Left ventricle myocardium inferior (tissue), 1 donor: ENCODE measurements around the gene DZIP3. TPM values are rescaled to one million over a fixed set of nuclear protein-coding genes. Genes with fewer than 3 reads are reported as not detected.

Source experiments
- DNase-seq: peaks from one replicate; pipeline ENCODE4 v3.0.0-alpha.2; 2020
- H3K27ac ChIP-seq: fragments of 200-600 bp; replicated peaks from 2 replicates; pipeline ENCODE4 v1.8.0; 2021
- H3K27me3 ChIP-seq: fragments of 200-600 bp; 2 replicates; pipeline ENCODE4 v1.8.0; 2021; ENCODE audit warnings: low read depth
- H3K36me3 ChIP-seq: fragments of 200-600 bp; 2 replicates; pipeline ENCODE4 v1.8.0; 2021
- H3K4me1 ChIP-seq: fragments of 200-600 bp; 2 replicates; pipeline ENCODE4 v1.8.0; 2021
- H3K4me3 ChIP-seq: fragments of 200-600 bp; 2 replicates; pipeline ENCODE4 v1.8.0; 2021; ENCODE audit warnings: mild to moderate bottlenecking, moderate library complexity
- H3K9me3 ChIP-seq: fragments of 200-600 bp; replicated peaks from 2 replicates; pipeline ENCODE4 v1.8.0; 2021
- intact Hi-C: fragments of 100-400 bp; cut with micrococcal nuclease; formaldehyde crosslinking; loops from one replicate; pipeline ENCODE4 v1.11.0; 2022
- total RNA-seq: library from RNA; stranded (reverse); fragmentation: NEBNext Ultra II Directional; extraction: Animal tissue kit (Norgen Biotek cat#: 25700); gene quantifications from one replicate; pipeline ENCODE4 v1.2.1, GENCODE V29; 2021
- TF ChIP-seq, protein P1 (sequence below): fragments of 200-600 bp; IDR thresholded peaks from 2 replicates; pipeline ENCODE4 v1.8.0; 2021; ENCODE audit warnings: antibody characterized with exemption, mild to moderate bottlenecking, borderline replicate concordance
- donor health status: DM: no; HTN: yes; CAD: no; lungs with severe emphysema.

The DZIP3 gene
- total RNA-seq, 1 donor from 2014 or later, result 23.9 TPM

DNA sequence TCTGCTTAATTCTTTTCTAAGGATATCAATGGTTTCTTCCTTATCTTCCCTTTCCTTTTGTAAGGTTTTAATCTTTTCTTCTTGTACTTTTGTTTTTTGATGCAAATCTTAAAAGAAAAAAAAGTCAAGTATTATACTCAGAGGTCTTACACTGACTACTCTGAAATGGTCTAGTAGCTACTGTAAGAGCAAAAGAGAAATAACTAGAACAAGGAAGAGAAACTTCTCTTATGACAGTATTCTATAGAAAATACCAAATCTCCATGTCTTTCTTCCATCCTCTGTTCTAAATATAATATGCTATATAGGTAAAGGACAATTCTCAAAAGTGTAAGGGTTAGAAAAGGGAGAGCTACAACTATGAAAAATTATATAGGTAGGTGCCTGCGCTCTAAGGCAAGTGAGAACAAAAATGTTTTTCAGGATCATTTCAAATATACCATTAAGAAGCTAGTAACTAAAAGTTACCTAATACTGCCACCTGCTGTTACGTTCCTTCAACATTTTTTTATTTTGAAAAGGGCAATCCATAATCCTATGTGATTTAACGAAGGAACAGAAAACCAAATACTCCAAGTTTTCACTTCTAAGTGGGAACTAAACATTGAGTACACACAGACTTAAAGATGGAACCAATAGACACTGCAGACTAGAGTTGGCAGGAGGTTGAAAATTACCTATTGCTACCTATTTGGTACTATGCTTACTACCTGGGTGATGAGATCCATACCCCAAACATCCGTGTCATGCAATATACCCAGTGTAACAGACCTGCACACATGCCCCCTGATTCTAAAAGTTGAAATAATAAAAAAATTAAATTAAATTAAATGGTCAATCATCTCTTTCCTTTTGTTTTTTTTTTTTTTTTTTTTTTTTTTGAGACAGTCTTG, 37.0 kb upstream of the DZIP3 start:
- no peak for DNase-seq
- TF ChIP-seq, protein P1, sequence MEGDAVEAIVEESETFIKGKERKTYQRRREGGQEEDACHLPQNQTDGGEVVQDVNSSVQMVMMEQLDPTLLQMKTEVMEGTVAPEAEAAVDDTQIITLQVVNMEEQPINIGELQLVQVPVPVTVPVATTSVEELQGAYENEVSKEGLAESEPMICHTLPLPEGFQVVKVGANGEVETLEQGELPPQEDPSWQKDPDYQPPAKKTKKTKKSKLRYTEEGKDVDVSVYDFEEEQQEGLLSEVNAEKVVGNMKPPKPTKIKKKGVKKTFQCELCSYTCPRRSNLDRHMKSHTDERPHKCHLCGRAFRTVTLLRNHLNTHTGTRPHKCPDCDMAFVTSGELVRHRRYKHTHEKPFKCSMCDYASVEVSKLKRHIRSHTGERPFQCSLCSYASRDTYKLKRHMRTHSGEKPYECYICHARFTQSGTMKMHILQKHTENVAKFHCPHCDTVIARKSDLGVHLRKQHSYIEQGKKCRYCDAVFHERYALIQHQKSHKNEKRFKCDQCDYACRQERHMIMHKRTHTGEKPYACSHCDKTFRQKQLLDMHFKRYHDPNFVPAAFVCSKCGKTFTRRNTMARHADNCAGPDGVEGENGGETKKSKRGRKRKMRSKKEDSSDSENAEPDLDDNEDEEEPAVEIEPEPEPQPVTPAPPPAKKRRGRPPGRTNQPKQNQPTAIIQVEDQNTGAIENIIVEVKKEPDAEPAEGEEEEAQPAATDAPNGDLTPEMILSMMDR, result peak; percentile 66
- Histone ChIP-seq H3K9me3 (no peaks in the 10 kb centered on the region), H3K27ac (no peak overlapping the region), H3K4me3 (no peak overlapping the region), H3K36me3 (no peaks in the 10 kb centered on the region), H3K4me1 (peaks cover 10% of the 10 kb centered on the region), H3K27me3 (no peaks in the 10 kb centered on the region)
- intact Hi-C loops, result loop anchor here (2.0 kb wide), 1 partner anchor 62 kb away; no protein-coding TSS in a partner anchor

DNA sequence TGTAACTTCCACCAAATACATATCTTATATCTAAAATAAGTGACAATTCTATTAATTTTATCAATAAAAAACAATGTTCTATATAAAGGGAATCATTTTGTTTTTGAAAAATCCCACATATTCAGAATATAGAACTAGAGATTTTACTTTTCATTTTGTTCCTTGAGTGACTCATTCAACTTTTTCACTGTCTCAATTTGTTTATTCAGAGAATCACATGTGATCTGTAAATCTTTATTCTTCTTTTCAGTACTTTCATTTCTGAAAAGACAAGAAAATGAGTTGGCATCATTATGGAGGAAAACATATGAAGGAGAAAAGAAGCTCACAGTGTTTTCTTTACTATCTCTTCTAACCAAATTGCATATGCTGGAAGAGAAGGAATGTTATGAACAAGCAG, 35.3 kb upstream of the DZIP3 start:
- intact Hi-C loops, result no loop called here
- H3K9me3 ChIP-seq, result no peaks in the 10 kb centered on the region
- TF ChIP-seq, protein P1, result no peak
- no peak overlapping the region for H3K4me3 ChIP-seq
- peaks cover 10% of the 10 kb centered on the region for H3K4me1 ChIP-seq
- no peak for DNase-seq
- no peaks in the 10 kb centered on the region for H3K36me3 ChIP-seq
- H3K27ac ChIP-seq, result no peak overlapping the region
- H3K27me3 ChIP-seq, result no peaks in the 10 kb centered on the region

DNA sequence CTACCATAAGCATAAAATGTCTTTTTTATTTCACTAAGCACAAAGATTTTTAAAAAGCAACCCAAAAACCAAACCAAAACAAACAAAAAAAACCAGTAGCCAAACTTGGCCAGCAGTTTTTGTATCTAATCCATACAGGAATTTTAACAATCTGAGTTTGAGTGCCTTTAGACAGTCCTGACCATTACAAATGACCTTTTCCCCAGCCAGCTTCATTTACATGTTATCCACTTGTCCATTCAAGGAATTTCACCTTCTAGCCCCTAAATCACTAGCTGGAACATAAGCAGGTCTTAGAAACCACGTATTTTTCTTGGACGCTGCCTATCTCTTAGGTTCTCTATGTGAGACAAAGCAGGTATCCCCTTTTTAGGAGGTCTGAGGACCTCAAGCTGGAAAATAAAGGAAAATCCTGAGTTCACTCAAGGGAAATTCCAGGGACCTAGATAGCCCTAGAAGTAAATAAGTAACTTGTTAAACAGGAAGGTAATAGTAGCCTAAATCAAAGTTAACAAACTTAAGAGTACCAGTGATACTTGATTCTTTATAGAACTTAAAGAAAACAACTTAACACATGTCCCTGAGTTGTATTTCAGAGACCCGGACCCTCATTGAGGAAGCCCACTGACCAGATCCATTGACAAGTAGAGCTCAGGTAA, 34.5 kb upstream of the DZIP3 start:
- no peak for DNase-seq
- Histone ChIP-seq H3K27ac (no peak overlapping the region), H3K27me3 (no peaks in the 10 kb centered on the region), H3K4me1 (peaks cover 10% of the 10 kb centered on the region), H3K4me3 (no peak overlapping the region), H3K36me3 (no peaks in the 10 kb centered on the region), H3K9me3 (no peaks in the 10 kb centered on the region)
- TF ChIP-seq, protein P1, result no peak
- intact Hi-C loops, result no loop called here

DNA sequence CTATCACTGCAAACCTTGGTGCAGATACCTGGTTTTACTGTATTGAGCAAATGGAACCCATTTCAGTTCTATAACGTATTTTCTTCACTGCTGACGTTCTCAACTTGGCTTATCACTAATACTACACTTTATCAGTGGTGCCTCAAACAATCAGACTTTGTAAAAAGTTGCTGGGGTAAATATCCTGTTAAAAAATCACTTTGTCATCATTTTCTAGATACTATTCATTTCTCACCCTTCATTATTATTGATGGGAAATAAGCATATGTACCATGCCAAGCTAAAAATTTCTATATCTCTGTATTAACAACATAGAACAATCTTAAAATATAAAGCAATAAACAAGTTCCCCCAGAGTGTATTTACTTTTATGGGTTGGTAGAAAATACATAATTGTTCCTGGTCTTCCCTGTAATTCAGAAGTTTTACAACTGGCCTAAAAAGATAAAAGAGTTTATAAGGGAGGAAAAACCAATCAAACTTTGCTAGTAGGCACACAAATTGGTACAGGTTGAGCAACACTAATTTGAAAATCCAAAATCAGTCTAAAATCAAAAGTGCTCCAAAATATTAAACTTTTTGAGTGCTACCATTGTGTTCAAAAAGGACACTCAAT, 33.4 kb upstream of the DZIP3 start:
- intact Hi-C loops, result no loop called here
- no peak for DNase-seq
- Histone ChIP-seq H3K27me3 (no peaks in the 10 kb centered on the region), H3K36me3 (no peaks in the 10 kb centered on the region), H3K4me3 (no peak overlapping the region), H3K27ac (no peak overlapping the region), H3K4me1 (peaks cover 10% of the 10 kb centered on the region), H3K9me3 (no peaks in the 10 kb centered on the region)
- TF ChIP-seq, protein P1, result no peak

DNA sequence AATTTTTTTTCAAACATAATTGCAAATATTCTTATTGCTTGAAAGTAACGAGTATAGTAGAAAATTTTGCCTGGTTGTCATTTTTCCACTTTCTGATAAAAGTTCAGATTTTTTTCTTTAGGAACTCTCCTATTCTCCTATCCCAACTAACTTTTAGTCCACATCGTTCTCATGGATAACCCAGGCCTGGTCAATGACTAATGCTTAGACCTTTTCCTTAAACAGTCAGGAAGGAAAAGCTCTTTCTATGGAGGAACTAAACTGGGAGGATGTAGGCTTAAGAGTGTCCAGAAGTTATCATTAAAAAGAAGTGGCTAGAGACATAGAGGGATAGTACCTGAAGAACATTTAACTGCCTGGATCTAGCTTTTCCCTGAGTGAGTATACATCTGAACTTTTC, 27.0 kb upstream of the DZIP3 start:
- no peak for DNase-seq
- H3K36me3 ChIP-seq, result no peaks in the 10 kb centered on the region

More for the DNA sequence above, 27.0 kb upstream of the DZIP3 start:
- TF ChIP-seq, protein P1, result no peak
- Histone ChIP-seq H3K9me3 (no peaks in the 10 kb centered on the region), H3K27me3 (no peaks in the 10 kb centered on the region), H3K4me3 (no peak overlapping the region), H3K27ac (no peak overlapping the region), H3K4me1 (no peaks in the 10 kb centered on the region)
- intact Hi-C loops, result no loop called here
